H1 (cell line): ENCODE data around the gene BTN2A1. TPM values are rescaled to one million over a fixed set of nuclear protein-coding genes. Genes with fewer than 3 reads are reported as not detected.

Experiments
- CBX8 ChIP-seq: fragments of 300-800, 300-1000 bp; sonication (generic); IDR thresholded peaks from 2 replicates; pipeline ENCODE4 v1.7.1; 2016; ENCODE audit warnings: low read depth, low read length, borderline replicate concordance
- polyA plus RNA-seq, 7 experiments: library from polyadenylated mRNA; depleted of rRNA in 3 of 7; stranded (reverse) in 5 of 7; unstranded in 2 of 7; fragments of >200 nt in 5 of 7; fragments of 200-250 nt in 2 of 7; gene quantifications; 1 replicate in 5 of 7; 2 replicates in 1 of 7; 4 replicates in 1 of 7; pipeline versions ENCODE4 v1.2.1 to v1.2.3, GENCODE V29; 2011 to 2013; ENCODE audit warnings: missing spikeins in 2 of 7, mixed read lengths in 2 of 7
- total RNA-seq: library from RNA; stranded (reverse); fragmentation: NEBNext Ultra II Directional; extraction: Animal tissue kit (Norgen Biotek cat#: 25700); gene quantifications from 2 replicates; pipeline ENCODE4 v1.2.1, GENCODE V29; 2021
- TF ChIP-seq, protein P1 (sequence below): IDR thresholded peaks from 2 replicates; pipeline ENCODE4 v1.6.1; 2012; ENCODE audit warnings: inconsistent platforms
- TF ChIP-seq, protein P2 (sequence below): IDR thresholded peaks from 2 replicates; pipeline ENCODE4 v1.6.1; 2012; ENCODE audit warnings: inconsistent platforms

BTN2A1 gene
- total and polyA plus RNA-seq, 2 of the 8 experiments (the other 6 are each of a cell fraction or from before 2014, with no cell fraction given): 8.7 to 11.0 TPM

DNA sequence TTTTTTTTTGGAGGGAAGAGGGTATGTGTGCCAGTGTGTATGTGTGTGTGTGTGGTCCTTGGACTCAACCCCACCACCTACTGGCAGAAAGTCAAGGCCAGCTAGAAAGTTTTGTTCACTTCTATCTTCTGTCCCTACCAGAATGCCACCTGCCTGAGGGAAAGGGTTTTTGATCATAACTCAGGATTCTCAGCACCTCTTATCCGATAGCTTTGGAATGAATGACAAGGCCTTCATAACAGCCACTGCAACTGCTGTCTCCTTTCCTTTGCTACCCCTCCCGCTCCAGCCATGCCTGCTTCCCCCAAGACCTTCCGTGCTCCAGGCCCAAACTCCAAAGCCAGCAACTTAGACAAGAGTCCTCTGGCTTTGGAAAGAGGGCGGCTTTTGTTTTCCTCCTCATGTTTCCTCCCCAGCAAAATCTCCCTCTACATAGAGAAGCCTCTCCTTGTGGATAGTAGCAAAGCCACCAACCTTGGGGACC lies 37.0 kb upstream of the BTN2A1 start (continued):
- TF ChIP-seq, protein P1, sequence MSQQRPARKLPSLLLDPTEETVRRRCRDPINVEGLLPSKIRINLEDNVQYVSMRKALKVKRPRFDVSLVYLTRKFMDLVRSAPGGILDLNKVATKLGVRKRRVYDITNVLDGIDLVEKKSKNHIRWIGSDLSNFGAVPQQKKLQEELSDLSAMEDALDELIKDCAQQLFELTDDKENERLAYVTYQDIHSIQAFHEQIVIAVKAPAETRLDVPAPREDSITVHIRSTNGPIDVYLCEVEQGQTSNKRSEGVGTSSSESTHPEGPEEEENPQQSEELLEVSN: 0 out of 2 replicates have a peak, but pooled peaks have one; percentile 38
- TF ChIP-seq CBX8: no peak
- TF ChIP-seq, protein P2, sequence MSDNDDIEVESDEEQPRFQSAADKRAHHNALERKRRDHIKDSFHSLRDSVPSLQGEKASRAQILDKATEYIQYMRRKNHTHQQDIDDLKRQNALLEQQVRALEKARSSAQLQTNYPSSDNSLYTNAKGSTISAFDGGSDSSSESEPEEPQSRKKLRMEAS: peak; percentile 42; the same call in 1 of the 2 replicates
